ENCODE measurements around the gene PFKFB1.
"Not testable (repeated sequence)": the region's sequence is repeated elsewhere in the genome, so short reads cannot be mapped to it uniquely, and the experiment has no call there.

Gene PFKFB1

GRCh38 chrX:54992911-54993622 is 921 bp downstream of the PFKFB1 start:
- no peak for DNase-seq (ENCODE audit: low spot score)

- no peak for DNase-seq (ENCODE audit: low spot score)
These were observed 2.3 kb downstream of the PFKFB1 start for GRCh38 chrX:54991706-54992105.

- not testable (repeated sequence) for DNase-seq (ENCODE audit: low spot score)
These were observed 10.7 kb downstream of the PFKFB1 start for GRCh38 chrX:54983306-54983705.

DNA sequence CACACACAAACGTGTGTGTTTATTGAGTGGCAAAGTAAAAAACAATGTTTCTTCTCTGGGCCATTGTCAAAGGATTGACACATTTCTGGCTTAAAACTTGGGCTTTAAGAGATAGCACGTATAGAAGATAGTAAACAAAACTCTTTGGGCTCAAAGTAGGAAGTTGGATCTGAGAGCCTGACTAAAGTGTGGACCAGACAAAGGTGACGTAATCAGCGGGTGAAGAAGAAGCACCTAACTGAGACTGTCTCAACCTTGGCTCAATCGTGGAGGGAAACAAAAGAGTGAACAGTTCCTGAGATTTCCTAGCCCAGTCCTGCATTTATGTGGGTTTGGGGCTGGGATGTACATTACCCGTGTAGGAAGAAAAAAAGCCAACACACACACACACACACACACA is 13.7 kb downstream of the PFKFB1 start:
- no peak for DNase-seq (ENCODE audit: low spot score)

DNA sequence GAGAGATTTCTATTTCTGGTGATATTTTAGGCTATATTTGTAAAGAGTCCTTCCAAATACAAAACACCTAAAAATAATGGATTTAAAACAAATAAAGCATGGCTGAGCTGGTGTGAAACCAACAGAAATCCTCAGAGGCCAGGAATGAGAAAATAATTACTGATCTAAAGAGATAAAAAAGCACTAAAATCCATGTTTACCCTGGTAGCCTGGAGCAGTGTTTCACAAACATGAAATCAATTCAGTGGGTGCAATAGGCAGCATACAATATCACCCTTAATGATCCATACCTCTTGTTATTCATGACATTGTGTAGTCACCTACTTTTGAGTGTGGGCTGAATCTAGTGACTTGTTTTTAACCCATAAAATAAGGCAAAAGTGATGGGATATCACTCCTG is 14.6 kb downstream of the PFKFB1 start:
- DNase-seq (ENCODE audit: low spot score) = no peak

- DNase-seq (ENCODE audit: low spot score) = no peak
These were observed 15.5 kb downstream of the PFKFB1 start for GRCh38 chrX:54978448-54978847.

GRCh38 chrX:54977387-54977786 is 16.6 kb downstream of the PFKFB1 start:
- no peak for DNase-seq (ENCODE audit: low spot score)

DNA sequence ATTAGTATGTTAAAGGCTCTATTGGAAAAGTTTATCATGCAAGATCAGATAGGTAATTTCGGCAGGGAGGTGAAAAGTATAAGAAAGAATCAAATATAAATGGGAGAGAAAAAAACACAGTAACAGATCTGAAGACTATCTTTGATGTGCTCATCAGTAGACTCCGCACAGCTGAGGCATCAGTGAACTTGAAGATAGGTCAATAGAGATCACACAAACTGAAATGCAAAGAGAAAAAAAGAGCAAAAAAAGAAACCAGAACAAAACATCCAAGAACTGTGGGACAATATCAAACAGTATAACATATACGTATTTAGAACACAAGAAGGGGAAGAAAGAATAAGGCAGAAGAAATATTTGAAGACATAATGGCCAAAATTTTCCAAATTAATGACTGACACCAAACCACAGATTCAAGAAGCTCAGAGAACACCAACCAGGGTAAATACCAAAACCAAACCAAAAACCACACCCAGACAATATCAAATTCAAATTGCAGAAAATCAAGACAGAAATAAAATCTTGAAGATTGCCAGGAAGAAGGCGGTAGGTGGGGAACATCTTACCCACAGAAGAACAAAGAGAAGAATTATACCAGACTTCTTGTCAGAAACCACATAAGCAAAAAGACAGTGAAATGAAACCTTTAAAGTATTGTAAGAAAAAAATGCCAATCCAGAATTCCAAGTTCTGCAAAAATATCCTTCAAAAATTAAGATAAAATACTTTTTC is 29.1 kb downstream of the PFKFB1 start:
- no peak for DNase-seq (ENCODE audit: low spot score)

GRCh38 chrX:54961750-54962149 is 32.2 kb downstream of the PFKFB1 start:
- DNase-seq (ENCODE audit: low spot score) = no peak

- no peak for DNase-seq (ENCODE audit: low spot score)
These were observed 43.1 kb downstream of the PFKFB1 start for GRCh38 chrX:54950730-54951375.

DNA sequence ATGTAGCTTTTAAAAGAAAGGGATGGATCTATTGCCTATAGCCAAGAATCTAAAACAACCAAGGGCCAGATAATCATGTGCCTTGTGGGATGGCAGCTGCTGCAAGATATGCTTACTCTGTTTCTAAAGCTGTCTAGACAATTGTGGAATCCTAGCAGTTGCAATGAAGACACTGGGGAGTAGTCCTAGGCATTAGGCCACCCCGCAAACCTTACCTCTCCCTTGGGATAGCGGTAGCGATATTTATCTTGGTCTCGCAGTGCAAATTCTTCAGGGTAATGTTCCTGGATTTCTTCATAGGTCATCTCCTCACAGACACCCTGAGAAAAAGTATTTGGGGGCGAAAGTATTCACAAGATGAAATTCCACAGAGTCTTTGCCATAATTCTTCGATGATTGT is 48.8 kb downstream of the PFKFB1 start:
- DNase-seq (ENCODE audit: low spot score) = no peak

DNA sequence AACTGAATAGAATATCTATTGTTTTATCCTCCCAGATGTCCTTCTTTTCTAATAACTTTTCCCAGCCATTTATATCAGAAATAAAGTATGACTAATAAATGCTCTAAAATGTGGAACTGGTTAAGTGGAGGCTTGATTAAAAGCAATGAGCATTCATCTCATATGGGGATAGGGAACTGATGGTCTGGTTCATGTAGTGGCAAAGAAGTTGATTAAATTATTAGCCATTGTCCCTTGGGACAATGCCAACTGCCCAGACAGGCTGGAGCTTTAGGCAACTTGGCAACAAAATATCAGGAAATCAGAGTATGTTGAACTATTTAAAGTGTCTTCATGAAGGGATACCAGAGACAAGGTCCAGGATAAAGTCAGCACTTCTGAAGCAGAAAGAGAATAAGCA is 49.2 kb downstream of the PFKFB1 start:
- no peak for DNase-seq (ENCODE audit: low spot score)

DNA sequence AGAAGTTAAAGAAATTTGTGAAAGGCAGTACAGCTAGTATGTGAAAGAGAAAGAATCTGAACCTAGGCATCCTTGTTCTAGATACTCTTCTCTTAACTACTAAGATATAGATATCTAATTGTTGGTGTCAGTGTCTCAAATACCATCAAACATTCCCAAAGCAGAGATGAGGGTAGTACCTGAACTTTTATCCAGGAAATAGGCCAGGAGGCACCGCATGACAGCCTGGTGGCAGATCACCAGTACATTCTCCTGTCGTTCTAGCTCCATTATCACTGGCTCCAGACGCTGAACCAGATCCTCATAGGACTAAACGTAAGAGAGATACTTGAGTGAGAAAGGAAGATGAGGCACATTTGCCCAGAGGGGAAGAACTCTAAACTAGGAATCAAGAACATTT is 56.6 kb downstream of the PFKFB1 start:
- no peak for DNase-seq (ENCODE audit: low spot score)

GRCh38 chrX:54935306-54935705 is 58.7 kb downstream of the PFKFB1 start:
- DNase-seq (ENCODE audit: low spot score) = no peak

- DNase-seq (ENCODE audit: low spot score) = no peak
These were observed 59.1 kb downstream of the PFKFB1 start for GRCh38 chrX:54934890-54935289.

GRCh38 chrX:54934058-54934457 is 59.9 kb downstream of the PFKFB1 start:
- DNase-seq (ENCODE audit: low spot score) = no peak

DNA sequence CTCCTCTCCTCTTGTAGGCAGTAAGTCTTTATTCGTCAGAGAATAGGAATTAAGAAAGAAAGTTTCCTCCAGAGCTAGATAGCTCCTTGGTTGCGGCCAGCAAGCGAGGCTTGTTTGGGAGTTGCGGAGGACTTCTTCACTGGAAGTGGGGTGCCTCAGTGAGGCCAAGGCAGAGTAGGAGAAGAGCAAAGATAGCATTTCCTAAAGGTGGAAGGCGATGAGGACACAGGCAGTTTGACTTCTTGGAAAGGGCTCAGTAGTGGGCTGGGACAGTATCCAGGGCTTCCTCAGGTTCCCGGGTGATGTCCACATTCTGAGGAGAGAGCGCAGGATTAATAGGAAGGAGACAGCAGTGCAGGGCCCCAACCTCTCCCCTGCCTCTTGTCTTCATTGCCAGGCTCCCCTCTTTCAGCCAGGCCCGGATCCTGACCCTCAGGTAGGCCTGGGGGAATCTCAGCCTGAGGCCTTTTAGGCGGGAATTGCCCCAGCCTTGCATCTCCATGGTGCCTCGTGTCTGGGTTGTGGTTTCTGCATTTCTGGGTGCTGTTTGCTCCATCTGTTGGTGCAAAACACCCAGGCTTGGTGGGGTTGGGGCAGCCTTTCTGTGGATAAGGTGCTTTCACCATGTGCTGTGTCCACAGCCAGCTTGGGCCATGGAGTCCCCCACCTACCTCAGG is 60.7 kb downstream of the PFKFB1 start:
- DNase-seq (ENCODE audit: low spot score) = no peak

DNA sequence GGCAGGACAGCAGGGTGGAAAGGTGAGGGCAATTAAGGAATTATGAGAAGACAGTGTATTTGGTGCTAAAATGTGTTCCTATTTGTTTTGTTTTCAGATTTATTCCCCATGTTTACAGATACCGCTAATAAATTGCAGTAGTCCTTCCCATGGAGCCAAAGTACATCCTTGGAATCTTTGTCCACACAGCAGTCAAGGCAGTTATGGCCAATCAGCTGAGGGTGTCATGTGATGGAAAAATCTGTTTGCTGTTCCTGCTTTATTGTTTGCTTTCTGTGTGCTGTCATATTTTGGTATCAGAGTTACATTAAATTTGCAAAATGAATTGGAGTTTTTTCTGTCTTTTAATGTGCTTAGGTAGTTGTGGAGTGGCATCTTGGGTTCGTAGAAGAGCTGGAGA is 62.9 kb downstream of the PFKFB1 start:
- DNase-seq (ENCODE audit: low spot score) = no peak

- no peak for DNase-seq (ENCODE audit: low spot score)
These were observed 63.5 kb downstream of the PFKFB1 start for GRCh38 chrX:54930291-54931049.

GRCh38 chrX:54928876-54929275 is 65.1 kb downstream of the PFKFB1 start:
- DNase-seq (ENCODE audit: low spot score) = no peak

DNA sequence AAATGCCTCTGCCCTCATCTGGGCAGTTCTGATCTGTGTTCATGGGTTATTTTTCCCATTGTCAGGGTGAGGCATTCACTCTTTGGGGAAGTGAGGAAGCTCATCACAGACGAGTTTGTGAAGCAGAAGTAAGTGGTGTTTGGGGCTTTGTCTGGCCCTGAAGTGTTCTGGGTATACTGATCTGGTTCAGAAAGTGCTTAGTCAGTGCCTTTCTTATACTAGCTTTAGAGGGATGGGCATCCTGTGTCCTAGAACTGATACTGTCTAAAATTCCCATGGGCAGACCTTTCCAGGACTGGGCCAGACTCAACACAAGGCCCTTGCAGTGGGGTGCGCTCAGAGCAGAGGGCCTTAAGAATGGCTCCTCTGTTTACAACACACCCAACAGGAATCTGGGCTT is 67.0 kb downstream of the PFKFB1 start:
- no peak for DNase-seq (ENCODE audit: low spot score)

DNA sequence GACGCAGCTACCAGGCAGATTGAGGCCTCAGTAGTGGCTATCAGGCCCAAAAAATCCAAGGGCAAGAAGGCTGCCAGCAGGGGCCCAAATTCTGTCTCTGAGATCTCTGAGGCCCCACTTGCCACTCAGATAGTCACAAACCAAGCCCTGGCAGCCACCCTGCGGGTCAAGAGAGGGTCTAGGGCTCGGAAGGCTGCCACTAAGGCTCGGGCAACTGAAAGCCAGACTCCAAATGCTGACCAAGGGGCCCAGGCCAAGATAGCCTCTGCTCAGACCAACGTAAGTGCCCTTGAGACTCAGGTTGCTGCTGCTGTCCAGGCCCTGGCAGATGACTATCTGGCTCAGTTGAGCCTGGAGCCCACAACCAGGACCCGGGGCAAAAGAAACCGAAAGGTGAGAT is 70.6 kb downstream of the PFKFB1 start:
- DNase-seq (ENCODE audit: low spot score) = no peak
